Midbrain (tissue), 1 donor: ENCODE results near the gene ITSN2.

Source experiments
- DNase-seq: peaks from one replicate; lab custom pipeline; 2025; lab: John Stamatoyannopoulos, UW

The ITSN2 gene

DNA sequence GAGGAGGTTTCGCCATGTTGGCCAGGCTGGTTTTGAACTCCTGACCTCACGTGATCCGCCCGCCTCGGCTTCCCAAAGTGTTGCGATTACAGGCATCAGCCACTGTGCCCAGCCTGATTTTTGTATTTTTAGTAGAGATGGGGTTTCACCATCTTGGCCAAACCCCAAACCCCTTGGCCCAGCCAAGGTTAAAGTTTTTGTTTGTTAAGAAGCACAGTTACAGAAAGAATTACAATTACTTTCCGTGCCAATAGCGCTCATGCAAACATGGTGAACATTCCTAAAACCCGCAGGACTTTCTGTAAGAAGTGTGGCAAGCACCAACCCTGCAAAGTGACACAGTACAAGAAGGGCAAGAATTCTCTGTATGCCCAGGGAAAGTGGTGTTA, 26.1 kb downstream of the ITSN2 start:
- no peak for DNase-seq

DNA sequence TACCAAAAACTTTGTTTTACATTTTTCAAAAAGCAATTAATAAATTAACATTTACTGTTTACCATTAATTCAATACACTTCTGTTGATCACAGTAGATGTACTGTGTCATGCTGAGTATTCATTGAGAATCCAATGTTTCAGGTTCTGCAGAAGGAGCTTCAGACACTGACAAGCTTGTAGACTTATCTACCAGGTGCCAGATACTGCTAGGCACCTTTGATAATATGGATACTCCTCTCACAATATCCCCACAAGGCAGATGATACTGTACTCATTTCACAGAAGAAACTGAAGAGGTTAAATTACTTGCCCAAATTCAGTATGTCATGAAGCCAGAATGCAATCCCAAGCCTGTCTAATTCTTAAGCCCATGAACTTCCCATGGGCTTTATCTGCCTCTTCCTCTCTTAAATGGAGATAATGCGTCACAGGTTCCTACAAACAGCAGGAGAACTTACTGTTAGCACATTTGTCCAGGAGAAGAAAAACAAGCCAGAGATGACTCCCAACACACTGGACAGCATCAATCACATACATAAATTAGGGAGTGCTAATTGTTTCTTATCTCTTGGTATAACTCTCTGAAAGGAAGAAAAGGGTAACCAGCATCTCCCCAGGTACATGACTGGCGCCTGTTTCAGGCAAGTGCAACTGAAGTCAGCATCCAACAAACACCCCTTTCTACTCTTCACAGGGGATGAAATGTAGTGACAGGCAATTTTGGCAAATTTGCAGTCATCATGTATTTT, 27.4 kb downstream of the ITSN2 start:
- DNase-seq, result no peak

DNA sequence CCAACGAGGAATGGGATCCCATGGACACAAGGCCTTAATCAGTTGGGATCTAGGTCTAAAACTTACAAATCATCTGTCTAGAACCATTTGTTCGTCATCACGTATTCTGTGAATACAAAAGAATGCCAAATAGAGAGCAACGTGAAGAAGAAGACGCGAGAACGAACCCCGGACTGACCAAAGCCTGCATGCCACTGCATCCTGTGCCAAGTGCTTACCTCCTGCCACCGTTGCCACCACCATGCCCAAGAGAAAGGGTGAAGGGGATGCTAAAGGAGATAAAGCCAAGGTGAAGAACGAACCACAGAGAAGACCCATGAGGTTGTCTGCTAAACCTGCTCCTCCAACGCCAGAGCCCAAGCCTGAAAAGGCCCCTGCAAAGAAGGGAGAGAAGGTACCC, 30.2 kb downstream of the ITSN2 start:
- no peak for DNase-seq

GRCh38 chr2:24329700-24330099, 30.6 kb downstream of the ITSN2 start:
- no peak for DNase-seq

DNA sequence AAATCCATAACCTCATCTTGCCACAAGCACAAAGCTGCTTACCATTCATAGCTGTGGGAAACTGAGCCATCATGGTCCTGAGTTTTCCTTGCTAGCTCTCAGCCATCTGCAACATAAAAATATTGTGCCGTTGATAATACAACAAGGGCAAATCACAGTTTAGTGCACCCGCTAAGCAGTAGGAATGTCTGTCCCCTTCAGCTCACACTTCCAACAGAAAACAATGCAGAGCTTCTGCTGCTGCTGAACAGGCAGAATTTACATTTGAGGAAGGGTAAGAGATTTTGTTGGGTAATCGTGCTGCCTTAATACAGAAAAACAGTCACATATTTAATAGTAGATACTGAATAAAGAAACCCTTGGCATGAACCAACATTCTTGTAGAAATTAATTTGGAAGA, 32.3 kb downstream of the ITSN2 start:
- peak; percentile 17 for DNase-seq

- DNase-seq, result no peak
These were observed 42.8 kb downstream of the ITSN2 start for GRCh38 chr2:24317491-24317920.

GRCh38 chr2:24315669-24316068, 44.7 kb downstream of the ITSN2 start:
- no peak for DNase-seq

- no peak for DNase-seq
These were observed 46.3 kb downstream of the ITSN2 start for GRCh38 chr2:24313744-24314632.

- no peak for DNase-seq
These were observed 52.4 kb downstream of the ITSN2 start for GRCh38 chr2:24307961-24308360.

- DNase-seq, result no peak
These were observed 55.7 kb downstream of the ITSN2 start for GRCh38 chr2:24304631-24305030.

DNA sequence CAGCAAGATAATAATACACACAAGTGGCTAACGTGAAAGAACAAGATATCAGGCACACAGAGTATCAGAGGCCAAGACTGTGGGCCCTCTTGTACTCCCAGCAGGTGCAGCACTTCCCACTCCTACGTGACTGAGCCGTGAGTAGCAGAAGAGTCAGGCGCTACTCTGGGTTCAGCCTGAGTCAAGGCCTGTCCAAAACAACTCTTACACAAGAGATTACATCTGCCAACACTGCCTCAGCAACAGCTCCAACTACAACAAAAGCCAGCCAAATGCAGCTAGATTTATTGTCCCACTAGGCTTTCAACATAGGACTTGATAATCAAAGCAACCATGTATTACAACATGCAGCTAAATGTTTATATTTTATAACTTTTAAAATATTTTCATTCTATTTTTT, 56.2 kb downstream of the ITSN2 start:
- DNase-seq, result peak; percentile 52

- no peak for DNase-seq
These were observed 58.7 kb downstream of the ITSN2 start for GRCh38 chr2:24301599-24301998.

DNA sequence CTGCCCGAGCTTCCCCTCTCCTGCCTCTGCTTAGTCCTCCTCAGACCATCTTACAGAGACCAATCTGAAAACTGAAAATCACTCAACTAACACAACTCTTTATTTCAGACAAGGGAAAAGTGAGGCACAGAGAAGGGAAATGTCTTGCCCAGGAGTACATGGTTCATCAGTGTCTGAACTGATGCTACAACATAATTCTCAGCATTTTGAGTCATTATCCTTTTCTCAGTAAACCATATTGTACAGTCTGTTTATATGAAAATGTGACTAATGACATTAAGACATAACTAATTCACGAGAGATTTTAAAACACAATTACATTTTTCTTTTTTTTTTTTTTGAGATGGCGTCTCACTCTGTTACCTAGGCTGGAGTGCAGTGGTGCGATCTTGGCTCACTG, 62.7 kb downstream of the ITSN2 start:
- no peak for DNase-seq

- DNase-seq, result no peak
These were observed 73.2 kb downstream of the ITSN2 start for GRCh38 chr2:24287171-24287570.

- DNase-seq, result no peak
These were observed 74.7 kb downstream of the ITSN2 start for GRCh38 chr2:24285484-24286152.

DNA sequence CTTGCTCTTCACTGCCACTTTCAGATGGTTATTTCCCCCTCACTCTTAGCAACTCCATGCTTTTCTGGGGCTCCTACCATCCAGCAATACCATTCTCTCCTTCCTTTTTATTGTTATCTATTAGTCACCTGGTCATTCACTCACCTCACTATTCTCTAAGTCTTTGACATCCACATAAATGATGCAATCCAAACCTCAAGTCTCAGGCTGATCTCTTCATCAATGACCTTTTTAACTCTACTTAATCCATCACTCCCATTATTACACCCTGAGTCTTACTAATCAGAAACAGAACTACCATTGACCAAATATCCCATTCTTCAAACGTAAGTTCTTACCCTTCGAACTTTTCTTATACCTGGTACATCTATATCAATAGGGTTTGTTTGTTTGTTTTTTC, 79.7 kb downstream of the ITSN2 start:
- DNase-seq, result no peak

DNA sequence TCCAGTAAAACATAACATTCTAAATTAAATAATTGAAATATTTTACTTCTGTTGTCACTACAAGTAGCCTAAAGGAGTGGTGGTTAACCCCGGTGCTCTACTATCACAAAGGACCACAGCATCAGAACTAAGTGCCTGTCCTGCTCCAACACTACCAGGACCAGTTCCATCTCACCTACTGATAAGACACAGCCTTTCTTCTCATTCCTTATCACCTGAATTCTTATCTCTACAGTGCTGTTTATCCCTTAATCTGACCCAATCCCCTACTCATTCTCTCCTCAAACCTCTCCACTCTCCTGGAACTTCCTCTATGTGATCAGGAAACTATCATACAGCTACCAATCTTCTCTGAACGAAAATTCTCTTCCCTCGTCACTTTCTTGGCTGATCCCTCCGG, 80.2 kb downstream of the ITSN2 start:
- DNase-seq, result no peak

- DNase-seq, result no peak
These were observed 83.9 kb downstream of the ITSN2 start for GRCh38 chr2:24276349-24276899.

- no peak for DNase-seq
These were observed 85.5 kb downstream of the ITSN2 start for GRCh38 chr2:24274809-24275208.

DNA sequence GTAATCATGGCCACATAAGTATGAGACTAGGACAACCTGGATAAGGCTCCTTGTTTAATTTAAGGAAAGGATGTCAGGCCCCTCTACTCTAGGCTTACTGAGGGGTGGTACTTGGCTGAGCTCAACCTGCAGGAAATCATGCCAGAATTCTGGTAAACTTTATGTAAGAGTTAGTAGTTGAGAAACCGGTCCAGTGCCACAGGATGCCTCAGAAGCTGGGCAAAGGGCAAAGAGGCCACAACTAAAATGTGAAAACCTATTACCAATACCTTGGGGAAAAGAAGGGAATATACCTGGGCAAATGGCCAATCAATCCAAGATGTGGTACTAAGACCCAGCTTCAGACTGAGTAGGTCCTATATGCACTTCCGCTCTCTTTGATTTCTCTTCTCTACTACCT, 86.7 kb downstream of the ITSN2 start:
- DNase-seq, result no peak

GRCh38 chr2:24272907-24273306, 87.4 kb downstream of the ITSN2 start:
- no peak for DNase-seq

- DNase-seq, result no peak
These were observed 88.1 kb downstream of the ITSN2 start for GRCh38 chr2:24272161-24272802.
